IPS DF 19.7 (cell line): ENCODE data around the gene DAND5.

Source experiments
- DNase-seq: peaks from one replicate; pipeline ENCODE4 v3.0.0-alpha.2; 2013; ENCODE audit warnings: low read depth, low spot score

The DAND5 gene

DNA sequence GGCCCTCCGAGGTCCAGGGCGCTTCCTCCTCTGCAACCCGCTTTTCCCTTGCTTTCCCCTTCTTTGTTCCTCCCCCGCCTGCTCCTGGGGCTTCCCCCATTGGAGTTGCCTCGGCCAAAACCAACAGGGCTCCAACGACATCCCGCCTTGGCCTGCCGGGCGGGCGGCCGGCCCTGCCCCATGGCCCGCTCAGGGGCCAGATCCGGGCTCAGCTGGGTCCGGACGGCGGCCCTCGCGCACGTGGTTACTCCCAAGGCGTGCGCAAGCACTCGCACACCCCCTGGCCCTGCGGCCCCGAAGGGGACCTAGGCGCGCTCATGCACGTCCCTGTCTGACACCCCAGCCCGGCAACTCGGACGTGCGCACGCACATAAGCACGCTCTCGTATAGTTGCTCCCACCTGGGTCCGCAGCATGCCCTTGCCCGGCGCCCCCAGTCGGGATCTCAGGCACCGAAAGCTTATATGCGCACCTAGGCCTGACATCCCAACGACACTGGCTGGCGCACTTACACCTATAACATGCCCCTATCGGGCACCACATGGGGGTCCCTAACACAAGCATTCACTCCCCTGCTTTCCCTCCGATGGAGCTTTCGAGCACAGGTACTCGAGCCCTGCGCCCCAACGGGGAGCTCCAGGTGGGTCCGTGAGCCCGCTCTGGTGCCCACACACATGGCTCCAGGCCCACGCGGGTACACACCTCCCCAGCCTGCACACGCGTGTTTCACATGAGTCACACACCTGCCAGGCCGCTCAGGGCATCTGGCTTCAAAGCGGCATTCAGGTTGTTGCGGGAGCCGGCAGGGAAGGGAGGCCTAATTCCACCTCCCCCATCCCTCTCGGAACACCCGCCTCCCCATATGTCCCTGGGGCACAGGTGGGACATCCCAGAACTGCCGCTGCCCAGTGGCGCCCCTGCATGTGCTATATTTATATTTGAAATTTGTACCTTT is 40.9 kb downstream of the DAND5 start:
- no peak for DNase-seq

DNA sequence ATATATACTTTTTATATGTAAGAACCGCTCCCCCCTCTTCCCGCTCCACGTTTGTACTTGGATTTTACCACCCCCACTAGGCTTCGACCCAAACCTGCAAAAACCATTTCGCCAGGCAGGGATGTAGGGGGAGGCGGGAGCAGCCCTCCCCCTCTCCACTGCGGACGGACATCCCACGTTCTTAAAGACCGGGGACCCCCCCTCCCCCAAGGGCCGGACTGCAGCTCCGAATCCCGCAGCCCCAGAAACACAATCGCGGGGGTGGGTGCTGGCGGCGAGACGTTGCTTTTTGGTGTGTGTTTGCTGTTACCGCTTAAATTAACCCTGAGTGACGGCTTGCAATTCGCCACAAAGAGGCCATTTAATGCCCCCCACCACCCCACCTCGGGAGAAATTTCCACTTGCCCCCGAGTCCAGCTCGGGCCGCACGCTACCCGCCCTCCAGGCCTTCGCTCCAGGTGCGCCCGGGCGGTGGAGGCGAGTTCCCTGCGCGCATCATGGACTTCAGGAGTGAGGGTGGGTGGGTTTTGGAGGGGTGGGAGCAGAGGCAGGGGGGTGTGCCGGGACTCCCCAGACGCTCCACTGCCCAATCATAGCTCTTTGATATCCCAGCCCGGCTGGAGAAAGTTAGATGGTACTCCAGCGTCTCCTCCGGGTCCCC is 41.7 kb downstream of the DAND5 start:
- DNase-seq, result no peak

DNA sequence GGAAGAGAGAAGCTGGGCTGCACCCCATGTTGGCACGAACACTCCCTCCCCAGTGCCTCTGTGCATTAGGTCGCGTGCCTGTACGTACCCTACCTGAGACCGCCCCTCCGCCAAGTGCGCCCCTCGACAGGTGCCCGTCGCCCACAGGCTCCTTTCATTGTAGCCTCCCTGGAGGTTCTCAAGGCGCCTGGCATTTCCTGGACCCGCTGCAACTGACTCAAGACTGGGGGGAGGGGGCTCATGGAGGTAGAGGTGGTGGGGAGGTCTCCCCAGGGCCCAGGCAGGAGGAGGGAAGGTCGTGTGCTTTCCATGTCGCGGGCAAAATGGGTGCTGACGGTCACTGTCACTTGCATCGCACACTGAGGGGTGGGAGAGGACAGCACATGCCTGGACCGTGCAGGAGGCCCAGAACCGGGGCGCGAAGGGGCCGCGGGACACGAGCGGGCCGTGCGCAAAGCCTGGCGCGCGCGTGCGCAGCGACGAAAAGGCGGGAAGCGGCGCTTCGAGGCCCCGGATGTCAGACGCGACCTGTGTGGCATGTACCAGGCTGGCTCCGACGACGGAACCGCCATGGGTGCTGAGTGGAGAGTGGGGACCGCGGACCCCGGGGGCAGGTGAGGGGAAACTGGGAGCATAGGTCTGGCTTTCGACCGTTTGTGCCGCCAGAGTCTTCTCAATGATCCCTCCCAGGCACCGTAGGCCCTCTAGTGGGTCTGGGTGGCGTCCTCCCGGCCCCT is 42.4 kb downstream of the DAND5 start:
- DNase-seq, result no peak

DNA sequence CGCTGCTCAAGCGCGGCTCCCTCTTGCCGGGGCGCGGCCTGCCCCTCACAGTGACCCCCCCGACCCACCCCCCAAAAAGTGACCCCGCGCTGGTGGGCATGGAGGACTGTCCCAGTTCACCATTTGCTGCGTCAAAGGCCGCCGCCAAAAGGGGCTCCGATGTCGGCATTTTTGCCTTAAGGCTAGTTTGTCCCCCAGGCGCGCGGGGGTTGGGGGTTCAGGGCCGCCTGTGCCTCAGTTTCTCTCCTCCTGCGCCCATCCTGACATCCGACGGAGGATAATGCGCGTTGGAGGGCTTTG is 43.0 kb downstream of the DAND5 start:
- DNase-seq, result no peak

DNA sequence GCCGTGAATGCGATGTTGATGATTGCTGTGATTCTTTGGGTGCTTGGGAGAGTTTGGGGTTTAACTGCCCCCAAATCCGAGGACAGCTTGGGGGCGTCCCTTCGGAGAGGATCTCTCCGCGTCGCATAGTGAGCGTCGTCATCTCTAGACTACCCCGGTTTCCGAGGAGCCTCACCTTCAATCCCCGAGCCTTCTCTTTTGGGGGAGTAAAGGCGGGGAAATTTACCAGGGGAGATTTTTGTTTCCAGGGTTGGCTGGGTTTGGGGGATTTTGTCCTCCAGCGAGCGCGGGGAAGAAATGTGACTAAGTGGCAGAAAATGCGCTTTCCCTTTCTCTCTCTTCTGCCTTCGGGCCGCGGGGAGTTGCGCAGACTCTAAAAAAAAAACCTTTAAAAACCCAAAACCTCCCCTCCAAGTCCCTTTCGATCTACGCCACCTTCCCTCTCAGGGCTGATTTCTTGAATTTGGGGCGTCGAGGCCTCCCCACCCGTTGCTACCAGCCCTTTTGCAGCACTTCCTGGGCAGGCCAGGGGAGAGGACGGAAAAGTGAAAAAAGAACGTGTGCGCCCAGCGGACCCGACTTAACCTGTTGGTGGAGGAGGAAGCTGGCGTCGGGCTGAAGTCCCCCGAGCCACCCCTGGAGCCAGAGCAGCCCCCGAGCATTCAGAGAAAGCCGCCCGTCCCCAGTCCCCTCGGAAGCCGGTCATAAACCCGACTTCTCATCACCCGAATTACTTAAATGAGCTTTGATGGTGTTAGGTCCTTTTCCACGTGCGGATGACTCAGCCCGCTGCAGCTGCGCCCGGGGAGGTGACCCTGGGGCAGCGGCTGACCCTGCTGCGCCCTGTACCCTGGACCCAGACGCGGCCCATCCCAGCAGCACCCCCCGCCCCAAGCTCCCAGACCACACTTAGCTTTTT is 43.6 kb downstream of the DAND5 start:
- no peak for DNase-seq

DNA sequence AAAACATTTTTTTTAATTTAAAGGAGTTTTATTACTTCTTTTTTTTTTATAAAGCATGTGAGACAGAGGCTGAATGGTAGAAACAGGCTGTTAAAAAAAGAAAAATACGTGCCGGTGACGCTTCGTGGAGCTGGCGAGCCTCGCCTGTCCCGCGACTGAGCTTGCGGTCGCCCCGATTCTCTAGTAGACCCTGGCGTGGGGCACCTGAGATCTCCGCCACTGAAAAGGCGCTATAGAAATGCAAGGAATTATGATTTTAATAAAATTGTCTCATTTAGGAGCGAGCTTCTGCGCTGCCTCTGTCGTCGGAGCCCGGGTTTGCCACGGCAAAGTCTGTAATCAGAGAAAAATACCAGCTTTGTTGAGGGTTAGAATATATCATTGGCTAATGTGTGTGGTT is 44.3 kb downstream of the DAND5 start:
- DNase-seq, result no peak

DNA sequence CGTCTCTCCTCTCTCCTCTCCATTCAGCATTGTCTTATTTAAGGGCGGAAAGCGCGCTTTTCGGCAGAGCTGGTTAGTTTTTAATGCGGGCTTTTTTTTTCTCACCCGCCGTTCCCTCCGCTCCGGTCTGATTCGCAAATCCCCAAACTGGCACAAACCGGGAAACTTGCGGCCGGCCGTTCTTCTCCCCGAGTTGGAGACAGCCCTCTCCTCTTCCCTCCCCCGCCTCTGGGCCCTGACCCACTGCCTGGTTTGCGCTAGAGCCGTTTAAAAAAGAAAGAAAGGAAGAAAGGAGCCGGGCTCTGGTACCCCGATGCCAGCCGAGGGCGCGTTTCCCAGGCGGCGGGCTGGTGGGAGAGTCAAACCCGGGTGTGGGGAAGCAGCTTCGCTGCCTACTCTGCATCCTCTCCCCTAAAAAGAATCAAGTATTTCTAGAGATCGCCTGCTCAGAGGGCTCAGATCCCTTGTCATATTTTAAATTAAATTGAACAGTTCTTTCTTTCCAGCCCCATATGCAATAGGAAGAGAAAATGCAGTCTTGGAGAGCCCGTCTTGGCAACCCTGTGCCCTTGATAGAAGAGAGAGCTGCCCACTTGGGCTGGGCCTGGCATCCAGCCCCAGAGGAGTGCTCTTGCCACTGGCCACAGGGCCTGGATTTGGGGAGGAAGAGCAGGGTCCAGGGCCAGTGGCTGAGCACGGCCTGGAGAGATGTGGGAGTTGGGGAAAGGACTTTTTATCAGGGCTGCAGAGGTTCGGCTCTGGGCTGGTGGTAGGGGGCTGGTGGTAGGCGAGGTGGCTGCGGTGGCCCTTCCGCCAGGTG is 44.9 kb downstream of the DAND5 start:
- no peak for DNase-seq

DNA sequence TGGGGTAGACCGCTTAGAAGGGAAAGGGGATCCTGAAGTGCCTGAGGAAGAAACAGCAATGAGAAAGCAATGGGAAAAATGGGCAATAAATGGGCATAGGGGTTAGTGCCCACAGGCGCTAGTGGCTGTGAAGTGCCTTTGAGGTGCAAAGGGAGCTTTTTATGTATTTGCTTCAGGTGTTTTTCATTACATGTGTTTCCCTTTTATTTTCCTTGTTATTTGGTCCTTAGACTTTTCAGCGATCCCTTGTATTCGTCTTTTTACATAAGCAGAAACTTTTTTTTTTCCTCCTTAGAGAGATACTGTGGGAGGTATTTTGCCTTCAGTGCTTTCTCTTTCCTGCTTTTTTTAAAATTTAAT is 45.5 kb downstream of the DAND5 start:
- DNase-seq, result no peak

DNA sequence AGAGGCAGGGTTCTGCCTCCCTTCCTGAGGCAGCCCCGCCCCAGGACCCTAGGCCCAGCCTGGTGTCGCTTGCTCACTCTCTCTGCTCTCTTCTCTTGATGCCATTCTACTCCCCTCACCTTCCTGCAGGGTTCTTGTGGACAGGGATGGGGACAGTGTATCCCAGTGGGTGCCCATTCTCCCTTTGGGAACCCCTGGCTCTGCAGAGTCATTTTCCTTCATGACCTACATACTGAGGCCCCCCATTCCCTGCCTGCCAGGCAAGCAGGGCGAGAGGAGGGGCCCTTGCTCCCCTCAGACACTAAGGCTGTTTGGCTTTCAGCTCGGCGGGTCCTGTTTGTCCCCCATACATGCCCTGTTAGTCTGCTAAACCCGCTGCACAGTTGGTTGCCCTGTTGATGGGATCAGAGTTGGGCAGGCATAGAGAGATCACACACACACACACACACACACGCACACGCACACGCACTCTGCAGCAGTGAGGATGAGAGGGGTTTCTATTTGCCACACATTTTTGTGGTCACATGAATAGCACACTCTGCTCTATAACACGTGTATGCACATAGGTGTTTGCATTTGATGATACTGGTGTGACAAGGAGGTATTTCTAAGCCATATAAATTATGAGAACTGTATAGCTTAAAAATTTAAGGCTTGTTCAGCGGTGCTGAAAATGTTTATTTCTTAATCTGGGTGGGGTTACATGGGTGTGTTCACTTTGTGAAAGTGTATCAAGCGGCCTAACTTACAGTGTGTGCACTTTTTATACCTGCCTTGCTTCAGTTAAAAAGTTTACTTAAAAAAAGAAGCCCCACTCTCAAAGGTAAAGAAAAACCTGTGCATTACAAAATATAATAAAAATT is 46.2 kb downstream of the DAND5 start:
- DNase-seq, result no peak

DNA sequence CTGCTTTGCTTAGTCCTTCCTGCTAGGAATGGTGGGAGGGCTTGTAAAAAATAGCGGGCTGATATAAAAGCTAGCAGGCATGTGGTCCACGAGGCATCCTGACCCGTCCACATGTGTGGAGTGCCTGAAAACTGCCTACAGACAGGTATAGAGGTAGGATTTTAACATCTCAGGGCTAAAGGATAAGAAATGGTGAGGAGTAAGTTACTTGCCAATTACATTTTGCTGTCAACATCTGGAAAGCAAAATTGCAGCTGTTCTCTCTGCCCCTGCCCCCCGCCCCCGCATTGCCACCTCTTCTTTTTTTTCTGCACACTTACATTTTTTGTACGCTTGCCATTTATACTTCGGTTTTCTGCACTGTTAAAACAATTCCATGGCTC is 46.9 kb downstream of the DAND5 start:
- no peak for DNase-seq

DNA sequence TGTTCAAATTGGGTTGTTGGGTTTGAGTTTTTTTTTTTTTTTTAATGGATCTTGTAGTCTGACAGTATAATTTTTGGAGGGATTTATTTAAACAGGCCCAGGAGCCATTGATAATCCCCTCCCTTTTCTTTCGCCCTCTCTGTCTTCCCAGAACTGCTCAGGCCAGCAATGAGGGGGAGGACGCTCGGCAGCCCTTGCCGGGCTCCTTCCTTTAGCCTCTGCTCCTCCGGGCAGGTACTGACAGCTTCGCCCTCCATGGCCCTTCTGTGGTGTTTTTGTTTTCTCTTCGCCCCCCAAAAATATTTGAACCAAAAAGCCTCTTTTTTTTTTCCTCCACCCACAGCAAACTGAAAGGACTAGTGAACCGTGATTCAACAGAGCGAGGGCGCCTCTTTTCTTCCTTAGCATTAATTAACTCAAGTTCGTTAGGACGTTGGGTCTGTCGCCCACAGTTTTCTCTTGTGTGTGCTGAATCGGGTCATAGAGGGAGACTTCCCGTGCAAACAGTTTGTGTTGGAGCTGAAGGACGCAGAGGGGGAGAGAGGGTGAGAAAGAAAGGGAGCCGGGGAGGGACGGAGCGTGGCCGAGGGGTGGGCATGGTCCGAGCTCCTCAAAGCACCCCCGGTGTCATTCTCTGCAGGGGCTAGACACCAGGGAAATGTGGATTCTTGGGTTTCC is 47.4 kb downstream of the DAND5 start:
- no peak for DNase-seq

DNA sequence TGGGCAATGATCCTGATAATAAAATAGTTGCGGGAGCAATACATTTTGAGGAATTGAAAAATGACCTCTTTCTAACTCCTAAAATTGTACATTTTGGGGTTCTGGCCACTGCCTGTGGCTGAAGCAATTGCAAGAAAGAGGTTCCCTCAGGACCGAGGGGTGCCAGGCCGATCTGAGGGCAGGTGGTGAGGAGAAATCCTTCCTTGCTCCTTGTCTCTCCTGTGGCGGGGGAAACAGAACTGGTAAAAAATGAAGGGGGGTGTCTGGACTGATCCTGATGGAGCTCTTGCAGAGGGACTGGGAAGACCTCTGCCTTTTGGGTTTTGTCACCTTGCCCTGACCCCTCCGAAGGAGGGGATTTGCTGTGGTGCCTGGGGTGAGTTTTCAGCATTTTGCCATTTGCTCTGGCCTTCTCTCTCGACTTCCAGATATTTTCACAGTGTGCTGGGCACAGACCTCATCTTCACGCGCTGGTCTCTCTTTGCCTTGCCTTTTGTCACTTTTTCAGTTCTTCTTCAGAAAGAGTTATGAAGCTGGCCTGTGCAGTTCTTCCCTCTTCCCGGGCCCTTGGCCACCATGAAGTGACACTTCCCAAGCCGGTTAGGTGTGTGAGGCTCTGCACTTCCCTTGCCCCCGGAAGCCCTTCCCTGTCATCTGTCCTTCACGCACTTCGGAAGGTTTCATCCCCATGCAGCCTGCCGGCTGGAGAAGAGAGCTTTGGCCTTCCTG is 48.1 kb downstream of the DAND5 start:
- no peak for DNase-seq

DNA sequence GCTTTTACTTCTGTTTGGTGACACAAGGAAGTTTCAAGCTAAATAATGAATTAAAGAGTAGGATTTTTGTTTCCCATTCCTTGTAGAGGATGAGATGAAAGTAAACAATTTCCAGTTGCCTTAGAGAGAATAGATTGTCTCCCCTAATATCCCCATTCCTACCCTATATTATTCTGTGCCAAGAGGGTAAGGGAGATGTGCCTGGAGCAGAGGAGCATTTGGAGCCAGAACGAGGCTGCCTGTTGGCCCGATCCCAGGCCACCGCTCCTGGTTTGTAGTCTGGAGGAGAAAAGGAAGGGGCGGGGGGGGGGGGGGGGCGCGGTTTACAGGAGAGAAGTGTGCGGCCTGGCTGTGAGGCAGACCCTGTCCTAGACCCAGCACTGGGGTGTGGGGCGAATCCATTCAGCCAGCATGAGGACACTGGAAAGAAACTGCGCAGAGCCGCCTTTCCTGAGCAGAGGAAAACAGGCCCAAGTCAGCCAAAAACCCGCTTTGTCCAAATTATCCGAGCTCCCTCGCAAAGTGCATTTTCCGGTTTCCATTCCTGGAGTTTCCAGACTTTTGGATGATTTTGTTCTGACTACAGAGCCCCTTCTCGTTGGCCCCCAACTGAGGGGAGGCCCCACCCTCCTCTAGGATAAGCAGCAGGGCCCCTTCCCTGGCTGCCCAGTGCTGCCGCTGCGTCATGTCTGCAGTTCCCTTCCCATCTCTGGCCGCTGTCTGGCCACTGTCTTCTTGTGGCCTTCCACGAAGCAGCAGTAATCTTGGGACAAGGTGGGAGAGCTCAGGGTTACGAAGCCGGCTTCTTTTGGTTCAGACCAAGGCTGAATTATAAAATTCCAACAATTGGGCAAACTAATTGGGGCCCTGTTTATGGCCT is 48.9 kb downstream of the DAND5 start:
- no peak for DNase-seq

DNA sequence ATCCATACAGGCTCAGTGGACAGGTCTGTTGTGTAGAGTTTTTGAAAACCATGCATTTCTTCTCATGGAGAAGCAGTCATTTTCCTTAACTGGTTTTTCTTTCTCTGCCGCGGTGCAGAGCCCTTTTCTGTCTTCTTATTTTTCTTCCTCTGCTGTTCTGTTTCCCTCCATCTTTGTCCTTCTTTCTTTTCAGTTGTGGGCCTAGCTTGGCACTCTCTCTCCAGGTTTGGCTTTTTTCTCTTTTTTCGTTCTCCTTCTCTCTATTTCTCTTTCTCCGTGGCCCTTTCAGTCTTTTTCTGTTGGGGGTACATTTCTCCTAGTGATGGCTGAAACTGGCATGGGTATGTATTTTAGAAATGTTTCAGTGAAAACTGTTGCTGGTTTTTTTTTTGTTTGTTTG is 50.0 kb downstream of the DAND5 start:
- DNase-seq, result no peak

DNA sequence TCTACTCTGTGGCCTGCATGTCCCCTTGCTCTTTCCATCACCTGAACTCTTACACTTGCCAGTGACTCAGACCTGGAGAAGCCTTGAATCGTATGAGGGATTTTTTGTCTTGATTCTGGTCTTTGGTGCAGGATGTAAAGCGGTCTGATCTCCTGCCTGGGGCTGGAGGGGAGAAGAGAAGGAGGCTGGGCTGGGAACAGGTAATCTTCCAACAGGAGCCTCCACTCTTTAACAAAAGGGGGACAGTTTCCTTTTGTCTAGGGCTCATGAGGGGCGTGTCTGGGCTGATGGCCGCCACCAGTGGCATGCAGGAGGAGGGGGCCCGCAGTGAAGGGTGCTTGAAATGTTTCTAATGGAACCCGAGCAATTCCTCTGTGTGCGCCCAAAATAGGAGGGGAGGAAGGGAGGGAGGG is 50.6 kb downstream of the DAND5 start:
- DNase-seq, result no peak

DNA sequence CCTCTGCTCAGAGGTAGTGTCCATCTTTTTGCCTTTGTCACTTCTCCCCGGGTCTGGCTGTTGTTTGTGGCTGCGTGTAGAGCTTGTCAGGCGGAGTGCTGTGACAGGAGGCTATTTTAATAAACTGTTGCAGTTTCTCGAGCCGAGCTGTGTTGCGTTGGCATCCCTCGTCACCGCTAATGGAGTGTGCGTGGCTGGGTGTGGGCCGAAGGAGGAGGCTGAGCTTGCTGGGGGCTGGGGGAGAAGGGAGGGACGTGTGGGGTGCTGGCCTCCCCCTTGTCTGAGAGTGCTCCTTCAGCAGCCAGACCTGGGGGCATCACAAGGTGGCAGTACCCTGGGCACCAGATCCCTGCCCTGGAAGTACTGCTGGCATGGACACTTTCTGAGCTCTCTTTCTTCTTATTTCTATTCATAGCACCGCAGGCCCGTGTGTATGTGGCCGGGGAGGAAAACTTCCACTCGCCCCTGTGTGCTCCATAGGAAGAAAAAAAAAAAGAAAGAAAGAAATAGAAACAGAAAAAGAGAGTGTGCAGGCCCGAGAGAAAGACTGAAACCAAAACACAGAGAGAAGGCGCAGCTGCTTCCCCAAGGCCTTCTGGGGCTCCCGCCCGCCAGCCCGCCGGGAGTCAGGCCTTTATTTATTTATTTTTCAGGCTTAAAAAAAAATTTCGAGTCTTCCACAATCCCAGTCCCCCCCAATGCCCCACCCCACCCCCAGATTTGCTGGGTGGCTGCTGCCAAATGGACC is 52.9 kb downstream of the DAND5 start:
- no peak for DNase-seq
